GM10266 (cell line): Measurements from ENCODE around the gene HMX1.

Experiments used
- DNase-seq: peaks from one replicate; pipeline ENCODE4 v3.0.0; 2012; ENCODE audit errors: extremely low spot score
- CTCF ChIP-seq: IDR thresholded peaks from 2 replicates; pipeline ENCODE4 v1.5.1; 2012; ENCODE audit warnings: mild to moderate bottlenecking, low read depth; ENCODE audit not compliant: control insufficient read depth, insufficient read depth; ENCODE audit errors: missing control alignments

Gene HMX1

DNA sequence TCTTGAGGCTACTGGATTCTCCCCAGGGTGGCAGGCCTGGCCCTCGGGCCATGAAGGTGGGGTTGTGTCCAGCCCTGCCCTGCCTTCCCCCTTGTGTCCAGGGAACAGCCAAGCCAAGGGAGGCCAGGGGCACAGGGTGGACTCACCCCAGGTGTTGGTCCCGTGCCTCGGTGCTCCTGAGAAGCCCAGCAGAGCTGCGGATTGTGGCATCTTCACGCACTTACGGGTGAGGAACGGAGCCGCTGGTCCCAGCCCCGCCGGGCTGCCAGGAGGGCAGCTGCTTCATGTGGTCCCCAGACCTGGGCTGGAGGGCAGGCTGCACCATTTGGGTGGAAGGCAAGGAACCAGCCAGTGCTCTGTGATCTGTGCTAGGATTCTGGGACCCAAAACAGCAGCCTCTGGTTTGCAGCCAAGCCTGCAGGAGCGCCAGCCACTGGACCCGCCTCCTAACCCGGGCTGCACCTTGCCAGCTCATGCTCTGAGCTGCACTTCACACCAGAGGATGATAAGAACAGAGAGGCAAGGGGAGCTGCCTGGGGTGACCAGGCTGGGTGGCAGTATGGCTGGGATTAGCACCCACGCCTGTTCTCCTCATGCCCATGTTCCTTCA is 36.1 kb upstream of the HMX1 start:
- DNase-seq: no peak
- no peak for TF ChIP-seq CTCF

DNA sequence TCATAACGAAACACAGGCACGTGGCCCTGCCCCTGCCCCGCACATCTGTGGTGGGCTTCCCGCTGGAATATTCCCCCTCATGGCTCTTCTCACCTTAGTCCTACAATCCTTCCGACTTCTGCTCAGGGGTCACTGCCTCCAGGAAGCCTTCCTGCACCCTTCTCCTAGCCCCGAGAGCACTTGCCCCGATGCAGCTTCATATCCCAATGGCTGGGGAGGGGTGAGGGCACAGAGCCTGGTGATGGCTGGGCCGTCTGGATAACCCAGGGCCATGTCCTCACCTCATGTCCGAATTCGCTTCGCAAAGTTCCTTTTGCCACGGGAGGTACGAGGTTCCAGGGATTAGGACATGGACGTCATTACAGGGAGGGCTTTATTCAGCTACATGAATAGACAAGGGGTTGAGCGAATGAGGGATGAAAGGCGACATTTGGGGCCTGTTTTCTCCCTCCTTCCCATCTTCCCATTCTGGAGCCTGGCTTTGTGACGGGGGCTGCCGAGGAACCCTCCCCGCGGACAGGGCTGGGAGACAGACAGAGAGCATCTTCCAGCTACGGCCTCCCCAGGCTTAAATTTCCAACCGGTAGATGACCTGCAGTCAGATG is 35.5 kb upstream of the HMX1 start:
- DNase-seq: no peak
- TF ChIP-seq CTCF: no peak

DNA sequence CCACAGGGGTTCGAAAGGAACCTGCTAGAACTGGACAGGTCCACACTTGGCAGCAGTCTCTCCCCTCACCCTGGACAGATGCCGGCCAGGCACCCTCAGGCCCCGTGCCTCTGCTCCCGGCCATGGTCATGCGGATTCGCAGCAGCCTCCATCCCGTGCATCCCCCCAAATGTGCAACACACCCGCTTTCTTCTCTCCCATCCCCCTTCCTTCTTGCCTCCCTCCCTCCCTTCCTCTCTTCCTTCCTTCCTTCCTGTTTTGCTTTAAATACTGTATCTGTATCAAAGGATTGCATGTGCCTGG is 35.0 kb upstream of the HMX1 start:
- no peak for DNase-seq
- no peak for TF ChIP-seq CTCF

GRCh38 chr4:8905773-8906667 is 34.4 kb upstream of the HMX1 start:
- no peak for DNase-seq

GRCh38 chr4:8905226-8905772 is 33.7 kb upstream of the HMX1 start:
- no peak for TF ChIP-seq CTCF
- DNase-seq: no peak

More at GRCh38 chr4:8905773-8906667, 34.4 kb upstream of the HMX1 start:
- no peak for TF ChIP-seq CTCF

DNA sequence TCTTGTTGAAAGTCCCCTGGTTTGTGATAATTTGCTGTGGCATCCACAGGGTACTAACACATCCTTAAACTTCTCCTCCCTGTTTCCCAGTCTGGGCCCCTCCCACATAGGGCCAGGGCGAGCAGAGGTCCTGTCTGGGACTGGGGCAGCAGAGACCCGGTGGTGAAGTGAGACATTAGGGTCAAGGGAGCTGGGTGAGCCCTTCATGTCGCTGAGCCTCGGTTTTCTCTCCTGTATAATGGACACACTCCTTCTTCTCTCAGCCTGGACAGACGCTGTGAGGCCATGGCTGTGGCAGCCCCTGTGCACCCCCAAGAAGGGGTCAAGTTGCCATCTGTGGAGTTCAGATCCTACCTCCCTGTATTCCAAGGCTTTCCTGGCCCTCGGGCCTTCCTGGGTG is 33.0 kb upstream of the HMX1 start:
- TF ChIP-seq CTCF: no peak
- DNase-seq: no peak

DNA sequence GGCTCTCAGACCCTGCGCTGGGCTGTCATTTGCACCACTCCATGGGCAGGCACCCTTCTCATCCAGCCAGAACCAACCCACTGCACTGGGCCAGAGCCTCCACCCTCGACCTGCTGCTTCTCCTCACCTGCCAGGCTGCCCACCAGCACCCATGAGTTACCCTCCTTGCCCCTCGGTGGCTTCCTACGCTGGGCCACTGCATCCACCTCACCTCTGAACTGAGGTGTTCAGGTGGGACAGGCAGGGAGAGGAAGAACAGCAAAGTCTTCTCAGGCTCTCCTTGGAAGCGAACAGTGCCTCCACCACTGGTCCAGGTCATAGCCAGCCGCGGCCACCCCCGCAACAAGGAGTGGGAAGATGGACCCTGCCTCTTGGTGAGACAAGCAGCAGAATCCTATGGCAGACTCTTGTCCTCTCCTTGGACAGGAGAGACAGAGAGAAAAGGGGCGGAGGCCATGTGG is 32.4 kb upstream of the HMX1 start:
- no peak for DNase-seq

More for the DNA sequence above, 32.4 kb upstream of the HMX1 start:
- TF ChIP-seq CTCF: no peak
